ENCODE measurements around the gene APP.
"Not testable (repeated sequence)": the region's sequence is repeated elsewhere in the genome, so short reads cannot be mapped to it uniquely, and the experiment has no call there.

Gene APP

GRCh38 chr21:26022598-26023337 lies 147.8 kb downstream of the APP start:
- not testable (repeated sequence) for H3K27ac Mint-ChIP-seq, H3K9me3 Mint-ChIP-seq, H3K4me1 Mint-ChIP-seq, H3K27me3 Mint-ChIP-seq, H3K4me3 Mint-ChIP-seq, ATAC-seq
- peaks cover 29% of the 10 kb centered on the region for H3K36me3 Mint-ChIP-seq

DNA sequence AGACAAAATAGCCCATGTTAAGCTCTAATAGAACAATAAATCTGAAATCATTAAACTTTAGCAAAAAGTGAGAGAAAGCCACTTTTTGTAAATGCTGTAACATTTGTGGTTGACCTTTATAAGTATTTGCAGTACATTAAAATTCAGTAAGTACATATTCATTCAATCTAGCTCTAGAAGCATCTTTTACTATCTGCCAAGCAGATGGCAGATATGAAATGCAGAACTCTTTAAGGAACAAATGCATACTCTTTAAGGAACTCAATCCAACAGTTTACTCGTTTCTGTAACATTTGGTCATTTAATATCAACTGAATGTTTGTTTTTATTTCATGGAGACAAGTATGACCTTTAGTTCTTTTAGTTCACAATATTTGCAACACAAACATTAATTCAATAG lies 150.1 kb downstream of the APP start:
- Mint-ChIP-seq H3K36me3 (peaks cover 29% of the 10 kb centered on the region), H3K9me3 (no peaks in the 10 kb centered on the region)

DNA sequence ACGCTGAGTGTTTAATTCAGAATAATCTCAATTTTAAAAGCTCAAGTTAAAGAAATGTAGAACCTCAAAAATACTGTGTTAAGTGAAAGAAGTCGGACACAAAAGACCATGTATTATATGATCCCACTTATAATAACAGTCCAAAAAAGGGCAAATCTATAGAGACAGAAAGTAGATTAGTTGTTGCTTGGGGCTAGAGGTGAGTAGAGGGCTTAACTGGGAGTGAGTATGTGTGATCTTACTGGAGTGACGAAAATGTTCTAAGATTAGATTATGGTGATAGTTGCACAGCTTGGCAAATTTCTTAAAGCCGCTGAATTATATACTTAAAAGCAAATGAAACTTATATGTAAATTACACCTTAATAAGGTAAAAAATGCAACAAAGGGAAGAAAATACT lies 150.5 kb downstream of the APP start:
- ATAC-seq = no peak
- no peaks in the 10 kb centered on the region for H3K9me3 Mint-ChIP-seq
- H3K27me3 Mint-ChIP-seq = no peaks in the 10 kb centered on the region
- H3K4me1 Mint-ChIP-seq = no peaks in the 10 kb centered on the region
- H3K36me3 Mint-ChIP-seq = peaks cover 29% of the 10 kb centered on the region
- no peak overlapping the region for H3K27ac Mint-ChIP-seq
- H3K4me3 Mint-ChIP-seq = no peak overlapping the region

More for the DNA sequence above, 150.1 kb downstream of the APP start:
- no peak overlapping the region for H3K4me3 Mint-ChIP-seq
- no peak for ATAC-seq
- no peak overlapping the region for H3K27ac Mint-ChIP-seq
- no peaks in the 10 kb centered on the region for H3K27me3 Mint-ChIP-seq
- no peaks in the 10 kb centered on the region for H3K4me1 Mint-ChIP-seq

DNA sequence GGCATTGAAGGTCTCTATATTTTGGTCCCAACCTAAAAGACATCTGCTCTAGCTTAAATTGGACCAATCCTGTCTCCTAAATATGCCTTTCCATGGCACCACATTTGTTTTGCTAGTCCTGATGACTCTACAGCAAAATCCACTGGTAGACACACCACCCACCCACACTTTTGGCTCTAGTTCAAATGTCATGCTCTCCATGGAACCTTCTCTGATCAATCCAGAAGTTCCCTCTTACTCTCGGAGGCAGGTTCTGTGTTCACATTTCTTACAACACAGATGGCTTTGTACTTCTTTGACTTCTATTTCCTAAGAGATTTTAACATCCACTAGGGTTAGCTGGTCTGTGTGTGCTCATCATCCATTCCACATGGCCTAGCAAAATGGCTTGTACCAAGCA lies 151.3 kb downstream of the APP start:
- Mint-ChIP-seq H3K9me3 (no peaks in the 10 kb centered on the region), H3K4me3 (no peak overlapping the region), H3K27me3 (no peaks in the 10 kb centered on the region), H3K27ac (no peak overlapping the region), H3K36me3 (peaks cover 29% of the 10 kb centered on the region), H3K4me1 (no peaks in the 10 kb centered on the region)
- no peak for ATAC-seq

GRCh38 chr21:26013970-26014369 lies 156.6 kb downstream of the APP start:
- Mint-ChIP-seq H3K9me3 (no peaks in the 10 kb centered on the region), H3K27ac (no peak overlapping the region), H3K4me3 (no peak overlapping the region), H3K27me3 (no peaks in the 10 kb centered on the region), H3K36me3 (peaks cover 5% of the 10 kb centered on the region), H3K4me1 (no peaks in the 10 kb centered on the region)
- no peak for ATAC-seq

GRCh38 chr21:26012482-26012881 lies 158.1 kb downstream of the APP start:
- H3K4me1 Mint-ChIP-seq, H3K36me3 Mint-ChIP-seq, H3K27me3 Mint-ChIP-seq, ATAC-seq, H3K27ac Mint-ChIP-seq, H3K9me3 Mint-ChIP-seq, H3K4me3 Mint-ChIP-seq: not testable (repeated sequence)

GRCh38 chr21:26011292-26011940 lies 159.2 kb downstream of the APP start:
- no peak for ATAC-seq
- no peaks in the 10 kb centered on the region for H3K9me3 Mint-ChIP-seq
- H3K4me1 Mint-ChIP-seq = no peaks in the 10 kb centered on the region
- peaks cover 5% of the 10 kb centered on the region for H3K36me3 Mint-ChIP-seq
- no peak overlapping the region for H3K27ac Mint-ChIP-seq
- no peak overlapping the region for H3K4me3 Mint-ChIP-seq
- no peaks in the 10 kb centered on the region for H3K27me3 Mint-ChIP-seq

GRCh38 chr21:26007951-26008498 lies 162.5 kb downstream of the APP start:
- no peak overlapping the region for H3K27ac Mint-ChIP-seq
- no peaks in the 10 kb centered on the region for H3K4me1 Mint-ChIP-seq
- no peaks in the 10 kb centered on the region for H3K9me3 Mint-ChIP-seq
- no peaks in the 10 kb centered on the region for H3K36me3 Mint-ChIP-seq
- H3K27me3 Mint-ChIP-seq = no peaks in the 10 kb centered on the region
- no peak for ATAC-seq
- no peak overlapping the region for H3K4me3 Mint-ChIP-seq

- no peak overlapping the region for H3K4me3 Mint-ChIP-seq
- H3K36me3 Mint-ChIP-seq = no peaks in the 10 kb centered on the region
- no peak for ATAC-seq
- H3K27ac Mint-ChIP-seq = no peak overlapping the region
- H3K27me3 Mint-ChIP-seq = no peaks in the 10 kb centered on the region
- H3K4me1 Mint-ChIP-seq = no peaks in the 10 kb centered on the region
- H3K9me3 Mint-ChIP-seq = no peaks in the 10 kb centered on the region
These were observed 165.1 kb downstream of the APP start for GRCh38 chr21:26005464-26005863.

GRCh38 chr21:26003404-26003803 lies 167.2 kb downstream of the APP start:
- H3K27me3 Mint-ChIP-seq = no peaks in the 10 kb centered on the region
- no peaks in the 10 kb centered on the region for H3K36me3 Mint-ChIP-seq
- no peaks in the 10 kb centered on the region for H3K4me1 Mint-ChIP-seq
- no peak overlapping the region for H3K27ac Mint-ChIP-seq
- H3K9me3 Mint-ChIP-seq = no peaks in the 10 kb centered on the region
- no peak for ATAC-seq
- no peak overlapping the region for H3K4me3 Mint-ChIP-seq

GRCh38 chr21:26001356-26001755 lies 169.2 kb downstream of the APP start:
- no peaks in the 10 kb centered on the region for H3K9me3 Mint-ChIP-seq
- no peaks in the 10 kb centered on the region for H3K36me3 Mint-ChIP-seq
- no peaks in the 10 kb centered on the region for H3K4me1 Mint-ChIP-seq
- H3K4me3 Mint-ChIP-seq = no peak overlapping the region
- no peaks in the 10 kb centered on the region for H3K27me3 Mint-ChIP-seq
- H3K27ac Mint-ChIP-seq = no peak overlapping the region
- ATAC-seq = no peak

DNA sequence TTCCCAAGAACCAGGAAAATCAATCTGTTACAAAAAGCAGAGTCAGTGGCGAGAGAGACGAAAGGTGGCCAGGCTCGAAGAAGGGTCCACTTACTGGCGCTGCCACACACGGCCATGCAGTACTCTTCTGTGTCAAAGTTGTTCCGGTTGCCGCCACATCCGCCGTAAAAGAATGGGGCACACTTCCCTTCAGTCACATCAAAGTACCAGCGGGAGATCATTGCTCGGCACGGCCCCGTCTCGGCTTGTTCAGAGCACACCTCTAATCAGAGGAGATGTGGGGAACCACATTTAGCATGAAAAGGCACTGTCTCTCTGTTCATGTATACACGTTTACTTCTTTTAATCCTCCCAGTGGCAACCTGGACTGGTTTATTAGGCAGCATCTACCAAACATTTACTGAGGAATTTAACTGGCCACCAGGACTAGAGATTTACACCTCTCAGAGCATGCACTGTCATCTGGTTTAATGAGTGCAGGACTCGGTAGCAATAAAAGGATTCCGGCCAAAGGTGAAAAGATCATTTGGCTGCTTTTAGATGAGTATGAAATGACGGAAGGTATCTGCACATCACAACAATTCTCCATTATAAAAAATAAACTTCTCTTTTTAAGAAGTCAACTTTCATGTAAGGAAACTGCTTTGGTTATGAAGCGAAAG lies 170.5 kb downstream of the APP start:
- no peaks in the 10 kb centered on the region for H3K27me3 Mint-ChIP-seq
- H3K4me3 Mint-ChIP-seq = no peak overlapping the region
- H3K27ac Mint-ChIP-seq = no peak overlapping the region
- no peaks in the 10 kb centered on the region for H3K36me3 Mint-ChIP-seq
- no peaks in the 10 kb centered on the region for H3K9me3 Mint-ChIP-seq
- H3K4me1 Mint-ChIP-seq = no peaks in the 10 kb centered on the region
- peak; percentile 45 for ATAC-seq

DNA sequence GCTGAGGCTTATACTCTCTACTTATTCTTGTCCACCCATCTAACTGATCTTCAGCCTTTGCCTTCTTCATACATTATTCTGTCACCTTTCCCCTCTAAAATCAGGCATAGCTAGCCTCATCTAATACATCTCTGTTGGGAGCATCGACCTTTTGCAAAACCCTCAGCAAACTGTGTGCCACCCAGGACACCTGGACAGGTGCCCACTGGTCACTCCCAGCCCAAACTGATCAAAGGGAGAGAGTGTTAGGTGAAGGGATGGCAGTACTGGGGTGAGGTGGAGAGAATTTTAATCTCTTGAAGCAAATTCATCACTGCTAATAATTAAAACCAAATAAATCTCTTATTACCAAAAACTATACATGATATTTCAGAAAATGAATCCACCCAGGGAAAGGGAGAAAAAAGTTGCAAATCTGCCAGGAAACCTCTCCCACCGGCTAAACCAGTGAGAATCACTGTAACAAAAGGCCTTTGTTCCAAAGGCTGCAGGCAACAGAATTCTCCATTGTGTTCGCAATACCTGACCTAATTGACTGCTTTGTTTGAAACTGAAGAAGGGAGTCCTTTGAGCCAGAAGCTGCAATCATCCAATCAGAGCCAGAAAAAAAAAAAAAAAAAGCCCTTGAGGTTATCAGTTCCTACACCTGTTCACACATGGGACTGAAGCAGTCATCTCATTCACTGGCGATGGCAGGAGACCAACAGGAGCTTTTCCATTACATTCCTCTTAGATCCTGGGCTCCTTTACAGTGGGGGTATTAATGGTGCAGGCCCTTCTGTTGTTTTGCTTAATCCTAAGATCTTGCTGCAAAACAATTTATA lies 172.6 kb downstream of the APP start:
- no peak overlapping the region for H3K27ac Mint-ChIP-seq
- ATAC-seq = no peak
- H3K36me3 Mint-ChIP-seq = no peaks in the 10 kb centered on the region
- H3K4me1 Mint-ChIP-seq = no peaks in the 10 kb centered on the region
- H3K9me3 Mint-ChIP-seq = no peaks in the 10 kb centered on the region
- no peaks in the 10 kb centered on the region for H3K27me3 Mint-ChIP-seq
- H3K4me3 Mint-ChIP-seq = no peak overlapping the region

- no peak overlapping the region for H3K4me3 Mint-ChIP-seq
- peaks cover 5% of the 10 kb centered on the region for H3K36me3 Mint-ChIP-seq
- H3K27me3 Mint-ChIP-seq = no peaks in the 10 kb centered on the region
- ATAC-seq = no peak
- no peak overlapping the region for H3K27ac Mint-ChIP-seq
- H3K9me3 Mint-ChIP-seq = no peaks in the 10 kb centered on the region
- no peaks in the 10 kb centered on the region for H3K4me1 Mint-ChIP-seq
These were observed 175.3 kb downstream of the APP start for GRCh38 chr21:25995278-25995677.

DNA sequence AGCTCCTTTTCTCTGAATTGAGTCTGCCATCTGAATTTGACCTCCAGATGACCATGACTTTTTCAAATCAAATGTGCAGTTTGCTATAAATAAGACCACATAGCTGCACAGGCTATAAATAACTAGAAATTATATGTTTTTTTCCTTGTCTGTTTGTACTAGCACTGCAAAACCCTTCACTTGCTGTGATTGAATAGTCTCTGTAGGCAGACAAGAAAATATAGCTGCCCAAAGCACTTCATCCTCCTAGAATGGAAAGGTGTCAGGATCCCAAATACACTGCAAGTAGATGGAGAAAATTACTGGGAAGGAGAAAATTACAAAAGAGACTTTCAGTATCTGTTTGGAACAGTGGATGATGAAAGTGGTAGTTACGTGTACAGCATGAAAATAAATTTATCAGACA lies 175.8 kb downstream of the APP start:
- no peaks in the 10 kb centered on the region for H3K4me1 Mint-ChIP-seq
- no peak for ATAC-seq
- H3K4me3 Mint-ChIP-seq = no peak overlapping the region
- peaks cover 5% of the 10 kb centered on the region for H3K36me3 Mint-ChIP-seq
- no peaks in the 10 kb centered on the region for H3K27me3 Mint-ChIP-seq
- H3K9me3 Mint-ChIP-seq = no peaks in the 10 kb centered on the region
- no peak overlapping the region for H3K27ac Mint-ChIP-seq
